Measurements from ENCODE around the gene MEGF11.

Gene MEGF11

GRCh38 chr15:66167854-66168253 is 85.7 kb downstream of the MEGF11 start:
- DNase-seq = no peak

GRCh38 chr15:66165856-66166255 is 87.7 kb downstream of the MEGF11 start:
- DNase-seq = no peak

GRCh38 chr15:66164788-66165187 is 88.8 kb downstream of the MEGF11 start:
- no peak for DNase-seq

- no peak for DNase-seq
Observed at GRCh38 chr15:66163553-66163952, 90.0 kb downstream of the MEGF11 start.

- DNase-seq = no peak
Observed at GRCh38 chr15:66162286-66162685, 91.3 kb downstream of the MEGF11 start.

- no peak for DNase-seq
Observed at GRCh38 chr15:66161575-66162118, 91.9 kb downstream of the MEGF11 start.

GRCh38 chr15:66161108-66161507 is 92.4 kb downstream of the MEGF11 start:
- no peak for DNase-seq

GRCh38 chr15:66157507-66157906 is 96.0 kb downstream of the MEGF11 start:
- no peak for DNase-seq

GRCh38 chr15:66156310-66156975 is 97.1 kb downstream of the MEGF11 start:
- no peak for DNase-seq

- DNase-seq = no peak
Observed at GRCh38 chr15:66155065-66155464, 98.5 kb downstream of the MEGF11 start.

GRCh38 chr15:66154581-66154980 is 99.0 kb downstream of the MEGF11 start:
- DNase-seq = no peak

GRCh38 chr15:66153549-66154415 is 99.8 kb downstream of the MEGF11 start:
- DNase-seq = no peak

GRCh38 chr15:66152650-66153049 is 100.9 kb downstream of the MEGF11 start:
- DNase-seq = no peak

GRCh38 chr15:66151809-66152208 is 101.7 kb downstream of the MEGF11 start:
- no peak for DNase-seq

GRCh38 chr15:66149871-66150270 is 103.7 kb downstream of the MEGF11 start:
- DNase-seq = no peak

GRCh38 chr15:66148187-66148586 is 105.4 kb downstream of the MEGF11 start:
- DNase-seq = no peak

GRCh38 chr15:66147440-66147839 is 106.1 kb downstream of the MEGF11 start:
- DNase-seq = no peak

- DNase-seq = no peak
Observed at GRCh38 chr15:66145726-66146182, 107.8 kb downstream of the MEGF11 start.

GRCh38 chr15:66144978-66145725 is 108.4 kb downstream of the MEGF11 start:
- DNase-seq = no peak

- no peak for DNase-seq
Observed at GRCh38 chr15:66142285-66142684, 111.3 kb downstream of the MEGF11 start.

- no peak for DNase-seq
Observed at GRCh38 chr15:66139591-66140207, 113.9 kb downstream of the MEGF11 start.

- DNase-seq = no peak
Observed at GRCh38 chr15:66138892-66139590, 114.5 kb downstream of the MEGF11 start.

Measured in activated CD4-positive, alpha-beta T cell treated with anti-CD3 and anti-CD28 coated beads for 4 hours (primary cell).